CD8-positive, alpha-beta memory T cell (primary cell): ENCODE results near the gene ITPR3. TPM values are rescaled to one million over a fixed set of nuclear protein-coding genes. Genes with fewer than 3 reads are reported as not detected.

Source experiments
- CTCF ChIA-PET: fragments of 350-600 bp; sonication (Branson Sonifier 250); formaldehyde crosslinking; loops from one replicate; lab custom pipeline; 2021; ENCODE audit warnings: antibody characterized with exemption; lab: Charles Lee
- POLR2A ChIA-PET: fragments of 350-600 bp; sonication (Branson Sonifier 250); formaldehyde crosslinking; loops from one replicate; lab custom pipeline; 2021; ENCODE audit warnings: antibody characterized with exemption; lab: Charles Lee
- DNase-seq, 5 donors: peaks; one replicate each; pipeline versions ENCODE4 v3.0.0 to v3.0.0-alpha.2; 2020 to 2022; ENCODE audit warnings: mixed read lengths in 1 of 5
- H3K27ac ChIP-seq: one replicate; pipeline ENCODE4 v1.7.0; 2013; ENCODE audit warnings: low read depth, mild to moderate bottlenecking, low read length, moderate library complexity
- H3K27me3 ChIP-seq: 2 replicates; pipeline ENCODE4 v1.7.0; 2013; ENCODE audit warnings: low read length, mild to moderate bottlenecking; ENCODE audit not compliant: insufficient read depth, poor library complexity, severe bottlenecking
- H3K36me3 ChIP-seq: 2 replicates; pipeline ENCODE4 v1.7.0; 2013; ENCODE audit warnings: mild to moderate bottlenecking, low read length, moderate library complexity; ENCODE audit not compliant: insufficient read depth
- H3K4me1 ChIP-seq: 2 replicates; pipeline ENCODE4 v1.7.0; 2013; ENCODE audit warnings: mild to moderate bottlenecking, low read length, moderate library complexity; ENCODE audit not compliant: insufficient read depth
- H3K4me3 ChIP-seq: 2 replicates; pipeline ENCODE4 v1.7.0; 2013; ENCODE audit warnings: mild to moderate bottlenecking, low read length
- H3K9me3 ChIP-seq: 2 replicates; pipeline ENCODE4 v1.7.0; 2013; ENCODE audit warnings: mild to moderate bottlenecking, low read length
- H3K27ac Mint-ChIP-seq, 8 donors: one replicate each; pipeline ENCODE4 v1.8.0; 2020 to 2021; ENCODE audit warnings: mixed read lengths in 8 of 8, mild to moderate bottlenecking in 6 of 8, inconsistent platforms in 3 of 8, moderate library complexity in 3 of 8
- H3K27me3 Mint-ChIP-seq, 2 donors: one replicate each; pipeline ENCODE4 v1.8.0; 2020 to 2021; ENCODE audit warnings: mixed read lengths in 2 of 2, mild to moderate bottlenecking in 1 of 2, moderate library complexity in 1 of 2
- H3K36me3 Mint-ChIP-seq, 3 donors: one replicate each; pipeline ENCODE4 v1.8.0; 2020 to 2021; ENCODE audit warnings: mixed read lengths in 3 of 3, inconsistent platforms in 1 of 3, mild to moderate bottlenecking in 1 of 3
- H3K4me1 Mint-ChIP-seq, 3 donors: one replicate each; pipeline ENCODE4 v1.8.0; 2020 to 2021; ENCODE audit warnings: mixed read lengths in 3 of 3, inconsistent platforms in 1 of 3, mild to moderate bottlenecking in 1 of 3
- H3K4me3 Mint-ChIP-seq, 7 donors: one replicate each; pipeline ENCODE4 v1.8.0; 2020 to 2021; ENCODE audit warnings: mixed read lengths in 7 of 7, mild to moderate bottlenecking in 6 of 7, moderate library complexity in 4 of 7, inconsistent platforms in 2 of 7
- H3K9me3 Mint-ChIP-seq, 5 donors: one replicate each; pipeline ENCODE4 v1.8.0; 2020 to 2022; ENCODE audit warnings: mixed read lengths in 5 of 5, mild to moderate bottlenecking in 3 of 5, moderate library complexity in 2 of 5, inconsistent platforms in 1 of 5
- polyA plus RNA-seq: library from polyadenylated mRNA; unstranded; fragments of 300-500 nt; fragmentation: Illumina TruSeq; gene quantifications from one replicate; pipeline ENCODE4 v1.2.3, GENCODE V29; 2021
- total RNA-seq, 2 experiments: library from RNA; stranded (reverse); gene quantifications; one replicate each; pipeline ENCODE4 v1.2.3, GENCODE V29; 2021

The ITPR3 gene
- total and polyA plus RNA-seq, 3 experiments from 2014 or later: 7.9 to 43.3 (median 42.0) TPM

GRCh38 chr6:33725891-33726673 is 105.0 kb downstream of the ITPR3 start:
- H3K9me3 Mint-ChIP-seq: no peaks in the 10 kb centered on the region
- peaks cover 16 to 43% of the 10 kb centered on the region in 2 donors for H3K27me3 Mint-ChIP-seq
- ChIA-PET CTCF (interaction anchor here (1.3 kb wide), 2 partner anchors 12 to 18 kb away, joined by 4 read pairs; no protein-coding TSS in a partner anchor), POLR2A (no interaction called here)
- Histone ChIP-seq H3K36me3 (no peaks in the 10 kb centered on the region), H3K27ac (no peak overlapping the region), H3K4me3 (no peak overlapping the region), H3K9me3 (no peaks in the 10 kb centered on the region), H3K27me3 (no peaks in the 10 kb centered on the region), H3K4me1 (peaks cover 14% of the 10 kb centered on the region)
- DNase-seq: no peak
- no peak overlapping the region for H3K4me3 Mint-ChIP-seq
- no peak overlapping the region for H3K27ac Mint-ChIP-seq
- peaks cover 5 to 8% (median 7%) of the 10 kb centered on the region in 3 donors for H3K4me1 Mint-ChIP-seq
- H3K36me3 Mint-ChIP-seq: no peaks in the 10 kb centered on the region

GRCh38 chr6:33726696-33727095 is 105.6 kb downstream of the ITPR3 start:
- Mint-ChIP-seq H3K27me3 (peaks cover 14 to 42% of the 10 kb centered on the region in 2 donors), H3K27ac (no peak overlapping the region), H3K4me3 (no peak overlapping the region), H3K36me3 (no peaks in the 10 kb centered on the region), H3K9me3 (no peaks in the 10 kb centered on the region), H3K4me1 (peaks cover 5 to 8% (median 7%) of the 10 kb centered on the region in 3 donors)
- ChIA-PET CTCF (interaction anchor here (1.3 kb wide), 2 partner anchors 13 to 18 kb away, joined by 4 read pairs; no protein-coding TSS in a partner anchor), POLR2A (no interaction called here)
- no peak overlapping the region for H3K4me3 ChIP-seq
- peaks cover 14% of the 10 kb centered on the region for H3K4me1 ChIP-seq
- no peak overlapping the region for H3K27ac ChIP-seq
- DNase-seq: no peak
- H3K27me3 ChIP-seq: no peaks in the 10 kb centered on the region
- no peaks in the 10 kb centered on the region for H3K36me3 ChIP-seq
- no peaks in the 10 kb centered on the region for H3K9me3 ChIP-seq

GRCh38 chr6:33727126-33727525 is 106.0 kb downstream of the ITPR3 start:
- CTCF ChIA-PET: no interaction called here
- POLR2A ChIA-PET: no interaction called here
- peaks cover 5 to 8% (median 7%) of the 10 kb centered on the region in 3 donors for H3K4me1 Mint-ChIP-seq

GRCh38 chr6:33727932-33728331 is 106.8 kb downstream of the ITPR3 start:
- H3K27ac Mint-ChIP-seq: peak overlapping the region in 1 of 8 donors; percentile 72
- H3K27ac ChIP-seq: no peak overlapping the region
- H3K27me3 Mint-ChIP-seq: peaks cover 8 to 34% of the 10 kb centered on the region in 2 donors
- no peaks in the 10 kb centered on the region for H3K36me3 ChIP-seq
- H3K9me3 ChIP-seq: no peaks in the 10 kb centered on the region
- peaks cover 14% of the 10 kb centered on the region for H3K4me1 ChIP-seq
- H3K9me3 Mint-ChIP-seq: no peaks in the 10 kb centered on the region
- ChIA-PET CTCF (interaction anchor here (0.8 kb wide), 1 partner anchor 16 kb away, joined by 4 read pairs; the partner anchor contains the start of gene UQCC2), POLR2A (interaction anchor here (0.5 kb wide), 1 partner anchor 10 kb away, joined by 6 read pairs; no protein-coding TSS in a partner anchor)
- DNase-seq: no peak
- no peak overlapping the region for H3K4me3 Mint-ChIP-seq
- H3K4me3 ChIP-seq: no peak overlapping the region
- H3K27me3 ChIP-seq: no peaks in the 10 kb centered on the region
- no peaks in the 10 kb centered on the region for H3K36me3 Mint-ChIP-seq
- H3K4me1 Mint-ChIP-seq: peaks cover 5 to 8% (median 7%) of the 10 kb centered on the region in 3 donors

More at GRCh38 chr6:33727126-33727525, 106.0 kb downstream of the ITPR3 start:
- H3K27me3 ChIP-seq: no peaks in the 10 kb centered on the region
- H3K36me3 ChIP-seq: no peaks in the 10 kb centered on the region
- Mint-ChIP-seq H3K9me3 (no peaks in the 10 kb centered on the region), H3K4me3 (no peak overlapping the region), H3K27ac (no peak overlapping the region), H3K36me3 (no peaks in the 10 kb centered on the region), H3K27me3 (peaks cover 13 to 41% of the 10 kb centered on the region in 2 donors)
- H3K27ac ChIP-seq: no peak overlapping the region
- peaks cover 14% of the 10 kb centered on the region for H3K4me1 ChIP-seq
- no peak for DNase-seq
- H3K4me3 ChIP-seq: no peak overlapping the region
- H3K9me3 ChIP-seq: no peaks in the 10 kb centered on the region

- ChIA-PET POLR2A (interaction anchor here (0.5 kb wide), 1 partner anchor 11 kb away, joined by 6 read pairs; no protein-coding TSS in a partner anchor), CTCF (interaction anchor here (0.8 kb wide), 1 partner anchor 17 kb away, joined by 4 read pairs; the partner anchor contains the start of gene UQCC2)
- no peaks in the 10 kb centered on the region for H3K9me3 ChIP-seq
- H3K36me3 ChIP-seq: no peaks in the 10 kb centered on the region
- H3K4me1 ChIP-seq: peaks cover 14% of the 10 kb centered on the region
- no peak overlapping the region for H3K27ac ChIP-seq
- H3K36me3 Mint-ChIP-seq: no peaks in the 10 kb centered on the region
- H3K9me3 Mint-ChIP-seq: no peaks in the 10 kb centered on the region
- peaks cover 5 to 8% (median 7%) of the 10 kb centered on the region in 3 donors for H3K4me1 Mint-ChIP-seq
- peaks cover 10 to 30% of the 10 kb centered on the region in 2 donors for H3K27me3 Mint-ChIP-seq
- H3K4me3 Mint-ChIP-seq: no peak overlapping the region
- H3K27ac Mint-ChIP-seq: no peak overlapping the region
- no peak overlapping the region for H3K4me3 ChIP-seq
- no peak for DNase-seq
- H3K27me3 ChIP-seq: no peaks in the 10 kb centered on the region
These were observed 107.3 kb downstream of the ITPR3 start for GRCh38 chr6:33728438-33728837.

GRCh38 chr6:33729059-33729458 is 107.9 kb downstream of the ITPR3 start:
- Histone ChIP-seq H3K27me3 (no peaks in the 10 kb centered on the region), H3K4me3 (no peak overlapping the region), H3K27ac (no peak overlapping the region), H3K4me1 (peaks cover 7% of the 10 kb centered on the region), H3K9me3 (no peaks in the 10 kb centered on the region), H3K36me3 (no peaks in the 10 kb centered on the region)
- peaks cover 9 to 26% of the 10 kb centered on the region in 2 donors for H3K27me3 Mint-ChIP-seq
- peaks cover 5 to 7% (median 7%) of the 10 kb centered on the region in 3 donors for H3K4me1 Mint-ChIP-seq
- ChIA-PET POLR2A (no interaction called here), CTCF (no interaction called here)
- no peak for DNase-seq
- H3K36me3 Mint-ChIP-seq: no peaks in the 10 kb centered on the region
- H3K9me3 Mint-ChIP-seq: no peaks in the 10 kb centered on the region
- peak overlapping the region in 2 of 8 donors; percentile 8 to 56 for H3K27ac Mint-ChIP-seq
- no peak overlapping the region for H3K4me3 Mint-ChIP-seq

GRCh38 chr6:33730611-33731010 is 109.5 kb downstream of the ITPR3 start:
- Histone ChIP-seq H3K4me1 (no peaks in the 10 kb centered on the region), H3K27ac (no peak overlapping the region), H3K4me3 (no peak overlapping the region), H3K36me3 (no peaks in the 10 kb centered on the region), H3K27me3 (no peaks in the 10 kb centered on the region), H3K9me3 (no peaks in the 10 kb centered on the region)
- Mint-ChIP-seq H3K9me3 (no peaks in the 10 kb centered on the region), H3K4me3 (no peak overlapping the region), H3K36me3 (no peaks in the 10 kb centered on the region), H3K27me3 (peaks cover 4 to 14% of the 10 kb centered on the region in 2 donors), H3K4me1 (no peaks in the 10 kb centered on the region), H3K27ac (peak overlapping the region in 2 of 8 donors; percentile 3 to 78)
- POLR2A ChIA-PET: no interaction called here
- CTCF ChIA-PET: no interaction called here
- DNase-seq: no peak

GRCh38 chr6:33731035-33731434 is 109.9 kb downstream of the ITPR3 start:
- Mint-ChIP-seq H3K4me1 (no peaks in the 10 kb centered on the region), H3K27ac (no peak overlapping the region), H3K36me3 (no peaks in the 10 kb centered on the region), H3K9me3 (no peaks in the 10 kb centered on the region), H3K4me3 (no peak overlapping the region), H3K27me3 (peaks cover 4 to 12% of the 10 kb centered on the region in 2 donors)
- ChIA-PET POLR2A (no interaction called here), CTCF (no interaction called here)
- no peak overlapping the region for H3K27ac ChIP-seq
- no peaks in the 10 kb centered on the region for H3K36me3 ChIP-seq
- H3K27me3 ChIP-seq: no peaks in the 10 kb centered on the region
- no peaks in the 10 kb centered on the region for H3K4me1 ChIP-seq
- no peak for DNase-seq
- H3K9me3 ChIP-seq: no peaks in the 10 kb centered on the region
- H3K4me3 ChIP-seq: no peak overlapping the region
